Gastroesophageal sphincter (tissue), 4 donors: ENCODE results near the gene ZIC3. TPM values are rescaled to one million over a fixed set of nuclear protein-coding genes. Genes with fewer than 3 reads are reported as not detected.

Experiments used
- ATAC-seq: fragments of 150-250 bp; one replicate; pipeline ENCODE4 v1.9.1; 2016; ENCODE audit warnings: mild to moderate bottlenecking, moderate library complexity
- H3K27ac ChIP-seq, 4 donors: fragments of 200-600 bp; sonication (generic) in 3 of 4; 1 replicate in 3 of 4; 2 replicates in 1 of 4; pipeline ENCODE4 v1.5.1; 2016 to 2019
- H3K27me3 ChIP-seq: fragments of 200-600 bp; sonication (generic); one replicate; pipeline ENCODE4 v1.5.1; 2019
- H3K36me3 ChIP-seq, 2 donors: fragments of 200-600 bp; sonication (generic); one replicate each; pipeline ENCODE4 v1.5.1; 2019; ENCODE audit warnings: control low read depth in 1 of 2
- H3K4me1 ChIP-seq, 3 donors: fragments of 200-600 bp; sonication (generic); 1 replicate in 2 of 3; 2 replicates in 1 of 3; pipeline ENCODE4 v1.5.1; 2016 to 2019; ENCODE audit warnings: control low read depth in 2 of 3
- H3K4me3 ChIP-seq, 2 donors: fragments of 200-600 bp; sonication (generic); one replicate each; pipeline ENCODE4 v1.5.1; 2019; ENCODE audit warnings: mild to moderate bottlenecking in 1 of 2, moderate library complexity in 1 of 2
- H3K9me3 ChIP-seq, 3 donors: fragments of 200-600 bp; sonication (generic); one replicate each; pipeline ENCODE4 v1.5.1; 2017 to 2019; ENCODE audit warnings: control low read depth in 2 of 3
- CTCF ChIP-seq, 4 experiments: fragments of 200-600 bp in 2 of 4; fragments of 450-650 bp in 2 of 4; sonication (generic) in 1 of 4; IDR thresholded peaks; one replicate each; pipeline ENCODE4 v1.5.1; 2017 to 2019; ENCODE audit warnings: antibody characterized with exemption in 4 of 4, mild to moderate bottlenecking in 2 of 4, moderate library complexity in 2 of 4
- EP300 ChIP-seq: sonication (generic); formaldehyde crosslinking; IDR thresholded peaks from one replicate; pipeline ENCODE4 v1.6.1; 2017; ENCODE audit warnings: antibody characterized with exemption, mild to moderate bottlenecking
- POLR2A ChIP-seq, 2 donors: fragments of 450-650 bp; IDR thresholded peaks; one replicate each; pipeline ENCODE4 v1.6.1; 2017; ENCODE audit warnings: antibody characterized with exemption in 2 of 2, mild to moderate bottlenecking in 2 of 2, moderate library complexity in 1 of 2
- POLR2AphosphoS5 ChIP-seq: sonication (generic); formaldehyde crosslinking; IDR thresholded peaks from one replicate; pipeline ENCODE4 v1.6.1; 2017; ENCODE audit warnings: antibody characterized with exemption
- WGBS, 2 donors: methylation state at CpG; one replicate each; pipeline ENCODE4 v1.1.5; 2018; ENCODE audit warnings: low coverage in 1 of 2; 5-methylcytosine and 5-hydroxymethylcytosine counted together
- total RNA-seq, 4 donors: library from RNA; depleted of rRNA; stranded (reverse); fragments of >200 nt; gene quantifications; one replicate each; pipeline ENCODE4 v1.1.0, GENCODE V29; 2016

The ZIC3 gene
- total RNA-seq, 4 donors from 2014 or later: not detected

DNA sequence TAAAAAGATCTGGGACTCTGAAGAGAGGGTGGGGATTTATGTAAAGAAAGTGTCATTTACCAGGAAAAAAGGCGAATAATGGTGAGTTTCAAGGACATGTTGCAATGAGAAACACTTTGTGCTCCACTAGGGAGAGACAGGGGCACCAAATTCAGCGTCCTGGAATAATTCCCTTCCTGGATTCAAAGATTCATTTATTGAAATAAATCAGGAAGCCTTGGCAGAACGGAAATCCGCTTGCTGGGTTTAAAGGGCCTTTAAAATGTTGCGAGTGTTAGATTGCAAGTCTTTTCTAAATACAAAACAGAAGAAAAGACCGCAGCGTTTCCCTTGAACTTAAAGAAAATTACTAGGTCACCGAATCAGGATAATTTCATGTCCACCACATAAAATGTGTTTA lies 3.8 kb upstream of the ZIC3 start:
- Histone ChIP-seq H3K27me3 (peaks cover 63% of the 10 kb centered on the region), H3K27ac (no peak overlapping the region), H3K4me1 (peaks cover 0 to 14% (median 3%) of the 10 kb centered on the region in 3 donors), H3K4me3 (no peak overlapping the region), H3K9me3 (no peaks in the 10 kb centered on the region), H3K36me3 (no peaks in the 10 kb centered on the region)
- WGBS, 2 donors: 2 to 20% methylated on average over 5 to 7 of the region's 8 CpGs
- ATAC-seq: no peak
- TF ChIP-seq POLR2AphosphoS5 (no peak), CTCF (IDR thresholded peaks at IDR 0.05) (no peak), POLR2A (IDR thresholded peaks at IDR 0.05) (no peak), EP300 (no peak)

DNA sequence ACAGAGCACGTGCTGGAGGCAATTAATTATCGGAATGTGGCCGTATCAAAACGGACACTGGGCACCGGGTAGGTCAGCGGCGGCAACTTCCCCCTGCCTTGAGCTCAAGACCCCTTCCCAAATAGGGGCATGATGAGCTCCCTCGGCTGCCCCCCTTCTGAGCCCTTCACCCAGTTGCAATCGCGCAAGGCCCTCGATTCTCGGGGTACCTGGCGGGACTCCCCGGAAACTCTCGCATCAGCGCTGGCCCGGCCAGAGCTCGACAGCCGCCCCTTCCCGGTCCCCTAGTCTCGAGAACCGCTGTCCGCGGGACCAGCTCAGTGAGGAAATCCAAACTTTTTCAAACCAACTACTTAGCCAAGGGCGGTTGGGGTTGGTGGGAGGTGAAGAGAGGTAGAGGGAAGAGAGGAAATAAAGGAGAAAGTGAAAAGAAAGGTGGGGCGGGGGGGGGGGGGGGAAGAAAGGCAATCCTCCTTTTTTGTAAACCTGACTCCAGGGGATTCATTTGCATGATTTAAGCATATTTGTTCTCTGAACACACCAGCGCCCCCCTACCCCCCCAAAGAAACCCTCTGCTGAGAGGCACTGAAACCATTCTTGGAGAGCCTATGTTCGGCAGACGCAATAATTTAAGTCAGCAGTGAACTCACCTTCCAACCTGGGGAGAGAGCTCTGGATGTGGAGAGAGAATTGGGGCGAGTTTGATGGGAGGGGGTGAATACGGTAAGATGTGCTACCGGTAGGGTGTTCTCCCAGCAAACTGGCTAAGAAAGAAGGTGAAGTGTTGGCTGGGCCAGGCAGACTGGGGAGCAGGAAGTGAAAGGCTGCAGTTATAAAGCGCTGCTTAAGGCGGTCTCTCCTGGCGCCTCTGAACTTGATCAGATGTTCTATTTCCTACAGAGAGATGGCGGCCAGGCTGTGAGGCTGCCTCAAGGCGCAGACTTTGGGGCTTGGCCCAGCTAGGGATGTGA lies 2.0 kb upstream of the ZIC3 start:
- Histone ChIP-seq H3K4me3 (no peak overlapping the region), H3K27ac (no peak overlapping the region), H3K4me1 (peaks cover 0 to 26% (median 6%) of the 10 kb centered on the region in 3 donors), H3K9me3 (no peaks in the 10 kb centered on the region), H3K36me3 (no peaks in the 10 kb centered on the region), H3K27me3 (peaks cover 81% of the 10 kb centered on the region)
- TF ChIP-seq POLR2A (IDR thresholded peaks at IDR 0.05): no peak
- no peak for TF ChIP-seq POLR2AphosphoS5
- no peak for TF ChIP-seq EP300
- no peak for TF ChIP-seq CTCF (IDR thresholded peaks at IDR 0.05)
- no peak for ATAC-seq
- 0 to 12% methylated on average over 3 to 24 of the region's 37 CpGs for WGBS, 2 donors

DNA sequence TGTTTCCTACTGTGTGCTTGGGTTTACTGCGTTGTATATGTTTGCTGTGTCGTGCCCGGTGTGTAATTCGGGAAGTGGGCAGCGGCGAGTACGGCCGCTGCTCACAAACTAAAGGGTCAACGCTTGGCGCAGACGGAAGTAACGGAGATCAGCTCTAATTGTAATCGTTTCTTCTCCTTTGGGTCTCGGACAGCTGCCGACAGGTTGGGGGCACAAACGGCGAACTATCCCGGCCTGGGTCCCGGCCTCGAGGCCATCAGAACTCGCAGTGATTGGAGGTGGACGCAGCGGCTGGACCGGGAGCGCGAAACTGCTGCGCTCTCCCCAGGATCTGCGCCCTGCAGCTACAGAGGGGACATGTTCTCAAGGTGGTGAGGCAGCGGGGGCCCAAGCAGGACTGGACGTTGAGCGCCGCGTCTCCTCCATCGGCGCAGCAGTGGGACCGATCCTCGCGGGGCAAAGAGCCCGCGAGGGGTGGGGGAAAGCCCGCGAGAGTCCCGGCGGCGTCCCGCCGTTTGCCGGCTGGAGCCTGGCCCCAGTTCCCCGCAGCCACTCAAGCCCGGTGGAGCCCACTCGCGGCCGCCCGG lies 516 bp upstream of the ZIC3 start:
- Histone ChIP-seq H3K27ac (no peak overlapping the region), H3K36me3 (no peaks in the 10 kb centered on the region), H3K9me3 (no peaks in the 10 kb centered on the region), H3K4me1 (peaks cover 0 to 30% (median 6%) of the 10 kb centered on the region in 3 donors), H3K4me3 (peak overlapping the region; percentile 59 to 64), H3K27me3 (peaks cover 89% of the 10 kb centered on the region)
- no CpG with 5 or more reads among the region's 54 CpGs for WGBS, 2 donors
- peak; percentile 8 for ATAC-seq
- TF ChIP-seq EP300 (no peak), CTCF (IDR thresholded peaks at IDR 0.05) (no peak), POLR2AphosphoS5 (no peak), POLR2A (IDR thresholded peaks at IDR 0.05) (no peak)

GRCh38 chrX:137566746-137567679 lies 1.1 kb downstream of the ZIC3 start:
- Histone ChIP-seq H3K9me3 (no peaks in the 10 kb centered on the region), H3K4me3 (peak overlapping the region; percentile 59 to 64), H3K4me1 (peaks cover 0 to 30% (median 6%) of the 10 kb centered on the region in 3 donors), H3K27me3 (peaks cover 95% of the 10 kb centered on the region), H3K36me3 (no peaks in the 10 kb centered on the region), H3K27ac (no peak overlapping the region)
- ATAC-seq: no peak
- no CpG with 5 or more reads among the region's 82 CpGs for WGBS, 2 donors
- TF ChIP-seq EP300 (no peak), POLR2A (IDR thresholded peaks at IDR 0.05) (no peak), POLR2AphosphoS5 (no peak), CTCF (IDR thresholded peaks at IDR 0.05) (no peak)
